Activated naive CD4-positive, alpha-beta T cell (primary cell): ENCODE measurements around the gene YPEL5.
"Not testable (repeated sequence)": the region's sequence is repeated elsewhere in the genome, so short reads cannot be mapped to it uniquely, and the experiment has no call there.

Experiments
- DNase-seq, 4 experiments: peaks; one replicate each; lab custom pipeline; 2025; lab: John Stamatoyannopoulos, UW

Gene YPEL5

DNA sequence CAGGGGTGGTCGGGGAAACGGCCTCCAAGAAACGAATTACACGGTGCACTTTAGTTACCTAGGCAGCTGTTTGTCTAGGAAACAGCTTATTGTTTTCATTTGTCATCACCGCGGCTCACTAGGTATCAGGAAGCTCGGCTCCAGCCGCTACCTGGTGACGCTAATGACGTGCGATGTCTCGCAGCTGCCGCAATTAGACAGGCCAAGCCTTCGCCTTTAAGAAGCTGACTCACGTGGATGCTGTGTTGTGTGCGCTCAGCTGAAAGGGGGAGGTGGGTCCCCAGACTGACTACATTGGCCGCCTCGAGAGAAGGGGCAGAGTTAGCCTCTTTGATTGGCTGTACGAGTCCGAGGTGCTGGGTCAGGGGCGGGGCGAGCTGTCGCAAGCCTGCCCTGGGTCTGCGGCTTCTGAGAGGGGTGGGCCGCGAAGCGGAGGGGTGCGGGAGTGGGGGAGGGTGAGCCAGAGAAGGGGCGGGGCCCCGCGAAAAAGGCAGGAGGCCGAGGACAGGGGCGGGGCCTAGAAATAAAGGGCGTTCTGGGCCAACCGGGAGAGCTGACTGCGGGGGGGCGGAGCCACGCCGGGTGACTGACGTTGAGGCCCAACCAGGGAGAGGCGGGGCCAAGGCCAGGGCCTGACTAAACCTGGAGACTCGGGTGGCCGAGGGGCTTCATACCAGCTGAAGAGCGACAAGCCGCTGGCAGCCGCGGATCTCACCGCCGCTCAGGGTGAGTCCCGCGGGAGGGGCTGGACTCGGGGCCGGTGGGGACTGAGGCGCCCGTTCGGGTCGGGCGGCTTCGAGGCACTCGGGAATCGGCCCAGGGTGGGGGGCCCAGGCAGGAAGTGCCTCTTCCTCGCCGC lies at the start of gene YPEL5:
TSS of gene YPEL5 (plus strand) at position 671 of the 859 bp plus-strand sequence. CDS start 9,645 bp downstream, outside the sequence.
- peak; percentile 98 to 99 (median 98) for DNase-seq

DNA sequence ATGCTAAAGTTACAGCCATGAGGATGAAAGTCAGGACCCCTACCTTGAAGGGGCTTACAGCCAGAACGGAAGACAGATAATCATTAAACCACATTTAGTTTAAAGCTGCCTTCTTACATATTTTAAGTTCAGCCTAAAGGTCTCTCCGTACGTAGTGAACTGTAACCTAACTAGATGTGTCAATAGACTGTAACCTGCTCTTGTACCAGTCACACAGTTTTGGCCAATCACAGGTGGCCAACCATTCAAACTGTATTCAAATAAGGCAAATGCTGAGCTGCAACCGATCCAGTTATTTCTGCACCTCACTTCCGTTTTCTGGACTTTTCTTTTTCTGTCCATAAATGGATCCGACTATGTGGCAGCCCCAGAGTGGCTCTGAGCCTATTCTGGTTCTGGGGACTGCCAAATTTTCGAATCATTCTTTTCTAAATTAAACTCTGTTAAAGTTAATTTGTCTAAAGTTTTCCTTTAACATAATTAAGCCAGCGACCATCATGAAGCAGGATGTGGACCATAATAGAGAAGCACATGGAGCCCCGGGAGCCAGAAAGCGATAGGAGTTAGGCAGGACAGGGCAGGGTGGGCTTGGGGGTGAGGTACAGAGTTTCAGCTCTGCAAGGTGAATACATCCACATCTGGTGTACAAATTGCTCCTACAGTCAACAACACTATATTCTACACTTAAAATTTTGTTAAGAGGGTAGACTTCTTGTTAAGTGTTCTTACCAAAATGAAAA lies 48.4 kb upstream of the YPEL5 start:
- DNase-seq: no peak

DNA sequence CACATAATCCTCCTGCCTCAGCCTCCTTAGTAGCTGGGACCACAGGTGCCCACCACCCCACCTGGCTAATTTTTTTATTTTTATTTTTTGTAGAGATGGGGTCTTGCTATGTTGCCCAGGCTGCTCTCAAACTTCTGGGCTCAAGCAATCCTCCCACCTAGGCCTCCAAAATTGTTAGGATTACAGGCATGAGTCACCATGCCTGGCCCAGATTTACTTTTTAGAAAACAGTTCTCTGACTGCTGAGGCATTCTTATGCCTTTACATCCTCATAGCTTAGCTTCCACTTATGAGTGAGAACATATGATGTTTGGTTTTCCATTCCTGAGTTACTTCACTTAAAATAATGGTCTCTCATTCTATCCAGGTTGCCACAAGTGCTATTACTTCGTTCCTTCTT lies 47.4 kb upstream of the YPEL5 start:
- DNase-seq: not testable (repeated sequence)

DNA sequence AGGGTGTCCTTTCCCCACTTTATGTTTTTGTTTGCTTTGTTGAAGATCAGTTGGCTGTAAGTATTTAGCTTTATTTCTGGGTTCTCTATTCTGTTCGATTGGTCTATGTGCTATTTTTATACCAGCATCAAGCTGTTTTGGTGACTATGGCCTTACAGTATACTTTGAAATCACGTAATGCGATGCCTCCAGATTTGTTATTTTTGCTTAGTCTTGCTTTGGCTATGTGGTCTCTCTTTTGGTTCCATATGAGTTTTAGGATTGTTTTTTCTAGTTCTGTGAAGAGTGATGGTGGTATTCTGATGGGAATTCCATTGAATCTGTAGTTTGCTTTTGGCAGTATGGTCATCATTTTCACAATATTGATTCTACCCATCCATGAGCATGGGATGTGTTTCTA lies 46.1 kb upstream of the YPEL5 start:
- DNase-seq: not testable (repeated sequence)

DNA sequence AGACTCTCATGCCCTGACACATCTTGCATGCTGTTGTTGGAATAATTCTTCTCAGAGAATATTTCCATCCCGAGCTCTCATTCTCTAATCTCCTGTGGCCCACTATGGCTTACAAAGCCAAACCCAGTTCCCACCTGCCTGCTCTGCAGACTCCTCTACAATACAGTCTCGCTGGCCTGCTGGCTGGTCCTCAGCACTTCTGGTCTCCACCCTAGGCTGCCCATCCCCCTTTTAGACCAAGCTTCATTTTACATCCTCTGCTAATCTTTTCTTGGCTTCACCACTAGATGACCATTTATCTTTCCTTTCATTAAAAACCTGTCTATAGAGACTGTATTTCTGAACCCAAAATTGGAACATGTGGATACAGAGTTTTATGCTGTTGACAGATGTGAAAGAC lies 42.5 kb upstream of the YPEL5 start:
- no peak for DNase-seq

DNA sequence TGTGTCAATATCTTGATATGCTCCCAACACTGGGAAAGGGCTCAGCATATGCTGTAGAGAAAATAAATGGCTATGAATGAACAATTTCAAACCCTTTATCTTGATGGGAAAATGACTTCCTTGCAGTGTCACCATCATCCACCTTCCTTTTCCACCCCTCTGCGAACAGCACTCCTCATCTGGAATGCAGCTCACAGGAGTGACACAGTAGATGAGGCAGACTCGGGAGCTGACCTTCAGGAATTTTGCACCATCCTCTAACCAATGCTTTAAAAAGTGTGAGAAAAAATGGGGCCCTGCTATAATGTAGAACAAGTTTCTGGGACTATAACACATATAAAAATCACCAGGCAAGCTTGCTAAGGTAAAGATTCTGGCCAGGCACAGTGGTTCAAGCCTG lies 41.3 kb upstream of the YPEL5 start:
- no peak for DNase-seq

DNA sequence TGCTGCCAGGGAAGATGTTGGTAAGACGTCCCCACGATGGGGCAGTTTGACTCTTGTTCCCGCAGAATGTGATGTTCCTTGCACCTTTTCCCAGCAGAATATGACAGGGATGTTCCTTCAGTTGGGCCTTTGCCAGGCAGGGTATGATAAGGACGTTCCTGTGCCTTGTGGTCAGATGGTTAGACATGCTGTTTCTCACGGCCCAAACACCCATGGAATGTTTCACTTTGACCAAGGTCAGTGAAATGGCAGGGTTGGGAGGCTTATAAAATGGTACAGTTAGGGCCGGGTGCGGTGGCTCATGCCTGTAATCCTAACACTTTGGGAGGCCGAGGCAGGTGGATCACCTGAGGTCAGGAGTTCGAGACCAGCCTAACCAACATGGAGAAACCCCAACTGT lies 40.3 kb upstream of the YPEL5 start:
- DNase-seq: no peak

DNA sequence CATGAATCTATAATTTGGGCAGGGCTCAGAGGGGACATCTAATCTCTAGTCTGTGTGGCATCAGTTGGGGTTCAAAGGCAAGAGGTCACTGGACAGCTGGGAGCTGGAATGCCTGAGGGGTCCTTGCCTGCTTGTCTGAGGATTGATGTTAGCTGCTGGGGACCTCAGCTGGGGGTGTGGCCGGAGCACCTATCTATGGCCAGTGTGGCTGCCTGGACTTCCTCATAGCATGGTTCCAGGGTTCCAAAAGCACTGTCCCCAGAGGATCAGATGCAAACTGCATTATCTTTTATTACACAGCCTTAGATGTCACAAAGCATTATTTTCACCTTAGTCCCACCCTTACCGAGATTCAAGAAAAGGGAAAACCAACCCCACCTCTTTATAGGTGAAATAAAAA lies 38.6 kb upstream of the YPEL5 start:
- no peak for DNase-seq

DNA sequence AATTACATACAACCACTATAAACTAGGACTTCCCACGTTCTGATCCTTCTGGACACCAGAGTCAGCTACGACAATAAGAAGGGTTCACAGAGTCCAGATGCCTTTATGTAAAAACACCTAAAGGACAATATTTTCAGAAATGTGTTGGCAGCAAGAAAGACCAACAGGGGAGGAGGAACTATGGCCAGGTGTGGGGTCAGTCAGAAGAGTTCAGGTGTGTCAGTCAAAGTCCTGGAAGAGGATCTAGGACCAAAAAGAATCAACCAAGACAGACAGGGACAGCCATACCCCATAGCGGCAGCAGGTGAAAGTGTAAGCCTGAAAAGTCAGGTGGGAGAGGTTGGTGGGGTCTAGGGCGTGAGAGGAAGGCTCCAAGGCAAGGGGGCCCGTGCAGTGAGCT lies 38.0 kb upstream of the YPEL5 start:
- no peak for DNase-seq

DNA sequence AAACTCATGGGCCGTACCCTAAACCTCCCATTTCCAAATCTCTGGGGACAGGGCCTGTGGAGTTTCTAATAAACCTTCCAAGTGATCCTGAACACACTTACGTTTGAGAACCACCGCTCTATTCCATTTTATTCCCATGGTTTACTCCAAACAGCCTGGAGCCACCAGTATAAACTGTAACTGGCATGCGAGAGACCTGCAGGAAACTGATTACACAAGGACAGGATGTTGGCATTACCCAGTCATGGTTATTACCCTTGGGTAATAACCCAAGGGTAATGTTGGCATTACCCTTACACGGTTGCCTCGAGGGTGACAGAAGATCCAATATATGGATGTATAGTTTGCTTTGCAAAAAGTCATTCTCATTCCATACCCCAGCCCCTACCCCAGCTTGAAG lies 37.0 kb upstream of the YPEL5 start:
- DNase-seq: no peak

DNA sequence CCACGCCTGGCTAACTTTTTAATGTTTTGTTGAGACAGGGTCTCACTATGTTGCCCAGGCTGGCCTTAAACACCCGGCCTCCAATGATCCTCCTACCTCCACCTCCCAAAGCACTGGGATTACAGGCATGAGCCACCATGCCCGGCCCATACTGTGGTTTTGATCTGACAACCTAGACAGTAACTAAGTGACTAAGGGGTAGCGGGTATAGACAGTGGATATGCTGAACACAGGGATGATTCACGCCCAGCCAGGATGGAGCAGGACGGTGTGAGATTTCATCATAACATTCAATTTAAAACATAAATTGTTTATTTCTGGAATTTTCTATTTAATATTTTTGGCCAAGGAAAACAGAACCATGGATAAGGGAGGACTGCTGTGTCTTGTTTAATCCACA lies 36.0 kb upstream of the YPEL5 start:
- no peak for DNase-seq

DNA sequence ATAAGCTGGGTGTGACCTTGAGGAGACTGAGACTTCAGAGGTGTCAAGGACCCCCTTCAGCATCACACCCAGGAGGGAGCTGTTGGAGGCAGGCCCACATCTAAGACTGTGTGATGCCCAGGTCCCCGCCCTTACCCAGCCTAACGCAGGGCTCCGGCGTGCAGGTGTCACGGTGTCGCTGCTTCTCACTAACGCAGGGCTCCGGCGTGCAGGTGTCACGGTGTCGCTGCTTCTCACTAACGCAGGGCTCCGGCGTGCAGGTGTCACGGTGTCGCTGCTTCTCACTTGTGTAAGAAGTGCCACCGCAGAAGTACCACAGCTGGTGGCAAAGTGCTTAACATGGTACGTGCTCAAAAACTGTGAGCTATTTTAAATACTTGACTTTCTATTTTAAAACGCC lies 35.6 kb upstream of the YPEL5 start:
- DNase-seq: not testable (repeated sequence)

DNA sequence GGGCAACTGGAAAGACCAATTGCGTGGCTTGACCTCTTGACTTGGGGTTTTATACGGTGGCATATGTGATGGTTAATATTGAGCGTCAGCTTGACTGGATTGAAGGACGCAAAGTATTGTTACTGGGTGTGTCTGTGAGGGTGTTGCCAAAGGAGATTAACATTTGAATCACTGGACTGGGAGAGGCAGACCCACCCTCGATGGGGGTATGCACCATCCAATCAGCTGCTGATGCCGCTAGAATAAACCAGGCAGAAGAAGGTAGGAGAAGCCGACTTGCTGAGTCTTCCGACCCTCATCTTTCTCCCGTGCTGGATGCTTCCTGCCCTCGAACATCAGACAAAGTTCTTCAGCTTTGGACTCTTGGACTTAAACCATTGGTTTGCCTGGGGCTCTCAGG lies 34.2 kb upstream of the YPEL5 start:
- DNase-seq: no peak

DNA sequence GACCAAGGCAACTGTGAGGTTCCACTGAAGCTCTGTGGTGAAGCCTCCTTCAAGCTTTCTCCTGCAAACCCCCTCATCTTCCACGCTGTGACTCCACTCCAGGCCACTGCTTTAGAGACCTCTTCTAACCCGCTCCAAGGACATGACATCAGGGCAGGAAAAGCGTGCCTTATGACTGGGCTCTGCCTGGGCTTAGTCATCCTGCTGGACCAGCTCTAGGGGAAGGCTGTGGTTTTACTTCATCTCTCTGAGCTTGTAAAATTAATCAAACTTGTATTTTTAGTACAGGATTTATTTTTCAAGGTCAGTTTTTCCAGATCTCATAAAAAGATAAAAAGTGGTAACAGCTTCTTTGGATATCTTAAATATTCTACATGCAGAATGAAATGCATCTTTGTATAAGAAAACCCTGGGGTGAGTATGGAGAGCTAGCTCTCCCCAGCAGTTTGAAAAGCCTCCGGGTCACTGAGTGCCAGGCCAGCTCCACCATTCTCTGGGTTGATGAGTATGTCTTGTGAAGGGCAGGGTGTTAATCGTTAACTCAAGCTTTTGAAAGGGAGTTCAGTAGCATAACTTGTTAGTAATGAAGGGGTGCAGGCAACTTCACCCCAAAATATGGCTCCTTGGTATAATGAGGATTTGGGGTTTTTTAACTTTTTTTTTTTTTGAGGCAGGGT lies 33.1 kb upstream of the YPEL5 start:
- no peak for DNase-seq

DNA sequence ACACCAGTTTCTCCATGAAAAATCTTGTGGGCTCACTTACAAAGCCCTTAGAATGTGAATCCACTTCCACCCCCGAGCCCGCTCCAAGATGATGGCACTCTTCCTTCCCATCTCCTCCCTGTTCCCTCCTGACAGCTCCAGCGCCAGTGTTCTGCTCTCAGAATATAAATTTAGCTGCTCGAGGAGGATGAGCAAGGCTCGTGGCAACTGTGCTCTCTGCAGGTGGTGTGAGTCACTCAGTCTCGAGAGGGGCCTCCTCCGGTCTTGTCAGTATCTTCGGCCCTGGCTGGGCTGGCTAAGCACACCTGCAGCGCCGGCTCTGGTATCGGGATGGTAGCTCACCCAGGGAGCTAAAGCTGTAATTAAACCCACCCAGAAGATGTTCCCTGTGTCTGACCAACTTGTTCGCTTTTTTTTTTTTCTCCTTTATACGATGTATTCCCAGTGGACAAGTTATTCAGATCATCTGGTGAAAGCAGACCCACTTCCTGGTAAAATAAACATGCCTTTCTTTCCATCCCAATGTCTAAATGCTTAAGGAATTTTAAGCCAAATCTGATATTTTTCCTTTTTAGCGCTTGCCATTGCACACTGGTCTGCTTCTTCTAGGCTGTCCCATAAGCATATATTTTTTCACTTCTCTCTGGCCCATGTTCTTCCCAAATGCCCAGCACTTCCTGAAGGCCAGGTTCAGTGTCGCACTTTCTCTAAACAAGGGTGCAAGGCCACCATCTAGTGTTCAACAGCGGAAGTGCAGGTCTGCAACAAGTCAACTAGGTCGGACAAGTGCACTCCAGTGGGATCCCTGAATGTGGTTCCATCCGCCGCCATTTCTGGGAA lies 31.4 kb upstream of the YPEL5 start:
- DNase-seq: peak in 3 of 4 experiments; percentile 12 to 39 (median 35)

DNA sequence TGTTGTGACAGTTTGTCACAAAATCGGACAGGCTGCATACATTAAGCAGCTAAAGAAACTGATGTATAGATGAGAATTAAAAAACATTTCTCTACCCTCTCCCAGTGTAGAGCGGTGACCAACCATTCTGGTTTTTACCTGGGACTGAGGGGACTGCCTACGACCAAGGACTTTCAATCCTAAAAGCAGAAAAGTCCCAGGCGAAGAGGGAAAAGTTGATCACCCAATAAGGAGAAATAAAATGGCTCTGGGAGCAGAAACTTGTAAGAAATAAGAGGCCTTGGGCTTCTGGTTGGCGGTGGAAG lies 30.9 kb upstream of the YPEL5 start:
- DNase-seq: no peak

DNA sequence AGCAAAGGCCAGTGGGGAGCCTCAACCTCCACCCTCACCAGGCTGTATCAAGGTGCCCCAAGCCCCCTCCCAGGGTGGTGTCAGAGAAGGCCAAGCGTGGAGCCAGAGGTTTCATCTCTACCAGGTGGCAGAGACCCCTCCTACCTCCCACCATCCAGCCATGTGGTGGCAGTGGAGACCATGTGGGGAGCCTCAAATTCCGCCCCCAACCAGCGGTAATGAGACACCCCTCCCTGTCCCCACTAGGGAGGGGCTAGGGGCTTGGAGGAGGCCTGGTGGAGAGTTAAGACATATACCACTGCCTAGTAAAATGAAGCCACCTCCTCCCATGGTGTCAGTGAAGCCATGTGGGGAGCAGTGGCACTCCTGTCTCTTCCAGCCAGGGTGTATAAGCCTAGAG lies 24.4 kb upstream of the YPEL5 start:
- DNase-seq: no peak

DNA sequence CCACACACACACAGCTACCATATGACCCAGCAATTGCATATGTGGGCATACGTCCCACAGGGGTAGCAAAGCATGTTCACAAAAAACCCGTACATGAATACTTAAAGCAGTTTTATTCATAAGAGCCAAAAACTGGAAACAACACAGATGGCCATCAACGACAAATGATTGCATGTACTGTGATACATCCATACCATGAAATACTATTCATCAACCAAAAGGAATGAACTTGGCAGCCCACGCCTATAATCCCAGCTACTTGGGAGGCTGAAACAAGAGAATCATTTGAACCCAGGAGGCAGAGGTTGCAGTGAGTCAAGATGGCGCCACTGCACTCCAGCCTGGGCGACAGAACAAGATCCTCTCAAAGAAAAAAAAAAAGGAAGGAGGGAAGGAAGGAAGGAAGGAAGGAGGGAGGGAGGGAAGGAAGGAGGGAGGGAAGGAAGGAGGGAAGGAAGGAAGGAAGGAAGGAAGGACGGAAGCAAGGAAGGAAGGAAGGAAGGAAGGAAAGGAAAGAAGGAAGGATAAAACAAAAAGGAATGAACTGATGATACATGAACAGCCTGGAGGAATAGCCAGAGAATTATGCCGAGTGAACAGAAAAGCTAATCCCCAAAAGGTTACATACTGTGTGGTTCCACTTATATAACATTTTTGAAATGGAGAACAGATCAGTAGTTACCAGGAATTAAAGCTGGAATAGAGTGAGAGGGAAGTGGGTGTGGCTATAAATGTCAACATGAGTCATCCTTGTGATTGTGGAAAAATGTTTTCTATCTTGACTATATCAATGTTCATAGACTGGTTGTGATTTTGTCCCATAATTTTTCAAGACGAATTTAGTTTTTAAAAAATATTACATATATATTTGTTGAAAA lies 19.6 kb upstream of the YPEL5 start:
- no peak for DNase-seq

DNA sequence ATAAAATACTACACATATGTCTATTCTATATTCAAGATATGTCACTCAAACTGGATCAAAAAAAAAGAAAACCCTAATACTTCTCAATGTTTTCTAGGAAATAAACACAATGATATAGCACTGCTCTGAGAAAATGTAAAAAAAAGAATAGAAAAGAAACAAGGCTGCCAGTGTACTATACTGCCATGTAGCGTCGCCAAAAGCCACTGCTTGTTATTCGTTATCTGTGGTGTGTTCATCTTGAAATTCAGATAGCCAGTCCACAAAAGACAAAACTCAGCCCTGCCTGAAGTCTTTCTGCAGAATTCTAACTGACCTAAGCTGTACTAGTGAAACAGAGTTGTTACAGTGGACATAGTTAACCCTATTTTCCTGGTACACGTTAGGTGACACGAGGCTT lies 12.2 kb upstream of the YPEL5 start:
- no peak for DNase-seq

DNA sequence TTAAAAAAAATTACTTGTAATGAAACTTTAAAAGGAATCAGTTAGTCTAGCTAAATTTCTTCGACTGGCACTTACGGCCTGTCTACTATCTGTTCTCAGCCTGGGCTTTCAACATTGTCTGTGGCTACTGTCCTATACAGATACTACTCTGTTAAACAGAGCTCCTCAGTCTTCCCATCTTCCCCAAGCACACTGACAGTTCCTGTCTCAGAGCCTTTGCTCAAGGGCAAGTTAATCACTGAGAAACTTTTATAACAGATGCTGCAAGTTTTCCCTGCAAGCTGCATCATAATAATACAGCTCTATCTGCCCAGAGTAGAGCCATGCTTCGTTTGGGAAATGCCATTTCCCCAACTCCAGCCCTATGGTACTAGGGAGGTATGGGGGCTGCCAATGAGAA lies 11.3 kb upstream of the YPEL5 start:
- no peak for DNase-seq
